ENCODE data around the gene ASB12.

ASB12 gene

DNA sequence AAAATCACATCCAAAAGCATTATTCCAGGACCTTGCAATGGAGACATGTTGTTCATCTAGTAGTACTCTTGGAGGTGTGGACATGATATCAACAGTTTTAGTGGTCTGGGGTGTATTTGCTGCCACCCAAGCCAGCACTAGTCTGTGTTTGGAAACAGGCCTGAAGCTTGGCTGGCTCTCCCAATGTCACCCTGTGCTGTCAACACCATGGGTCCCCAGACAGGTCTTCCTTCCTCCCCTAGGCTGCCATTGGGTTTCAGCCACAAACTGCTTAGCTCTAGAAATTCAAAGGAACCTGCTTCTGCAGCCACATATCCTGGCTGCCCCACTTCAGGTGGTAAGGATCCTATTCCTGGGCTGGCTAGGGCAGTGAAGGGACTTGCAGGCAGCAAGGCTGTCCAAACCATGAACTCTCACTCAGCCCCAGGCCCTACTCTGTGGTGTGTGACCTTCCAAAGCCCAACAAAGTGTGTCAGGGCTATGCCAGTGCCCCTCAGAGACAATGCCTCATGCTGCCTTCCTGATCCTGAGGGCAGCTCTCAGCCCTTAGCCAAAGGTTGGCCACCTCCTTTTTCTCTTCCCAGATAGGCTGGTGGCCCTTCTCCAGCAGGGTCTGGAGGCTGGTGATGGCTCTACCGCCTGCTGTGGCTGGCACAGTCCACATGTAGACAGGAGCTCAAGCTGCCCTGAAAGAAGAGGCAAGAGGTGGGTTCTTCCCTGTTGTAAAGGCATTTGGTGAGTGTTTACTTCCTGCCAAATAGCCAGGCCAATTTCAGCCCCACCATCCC is 43.2 kb downstream of the ASB12 start:
- in situ Hi-C loops (cut with HindIII; ENCODE audit: low sequenced_read_pairs), result no loop called here

DNA sequence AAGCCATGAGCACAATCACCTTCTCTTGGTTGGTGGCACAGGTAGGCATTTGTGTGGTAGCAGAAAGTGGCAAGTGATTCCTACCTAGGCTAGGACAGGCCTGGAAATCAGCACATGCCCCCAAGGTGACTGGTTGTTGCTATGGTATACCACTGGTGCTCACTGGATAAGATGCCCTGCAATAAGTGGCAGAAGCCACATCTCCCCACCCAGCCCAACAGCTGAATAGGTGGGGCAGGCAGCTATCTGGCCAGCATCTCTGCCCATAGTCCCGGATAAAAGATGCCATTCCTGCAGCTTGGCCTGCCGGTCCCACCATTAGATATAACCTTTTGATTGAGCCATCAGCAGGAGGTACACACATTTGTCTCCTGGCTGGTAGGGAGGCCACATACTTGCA is 46.0 kb downstream of the ASB12 start:
- in situ Hi-C loops (cut with HindIII; ENCODE audit: low sequenced_read_pairs), result no loop called here

GRCh38 chrX:64182208-64182607 is 48.2 kb downstream of the ASB12 start:
- in situ Hi-C loops (cut with HindIII; ENCODE audit: low sequenced_read_pairs), result no loop called here

DNA sequence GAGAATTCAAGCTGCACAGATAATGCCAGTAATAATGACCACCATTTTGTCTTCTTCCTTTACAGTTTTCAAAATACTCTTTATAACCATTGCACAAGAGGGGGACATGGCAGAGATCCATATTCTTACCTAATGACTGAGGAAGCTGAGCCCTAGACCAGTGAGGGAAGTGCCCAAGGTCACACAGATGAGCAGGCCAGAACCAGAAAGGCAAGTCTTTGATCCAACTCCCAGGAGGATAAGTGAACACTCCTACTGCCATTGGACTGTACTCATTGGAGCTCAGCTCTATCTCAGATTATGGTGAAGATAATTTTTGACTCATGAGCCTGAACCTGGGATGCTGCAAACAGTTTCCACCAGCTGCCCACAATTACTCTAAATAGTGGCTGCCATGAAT is 53.5 kb downstream of the ASB12 start:
- in situ Hi-C loops (cut with HindIII; ENCODE audit: low sequenced_read_pairs), result no loop called here

Data from endothelial cell of hepatic sinusoid (primary cell).